Activated CD4-positive, alpha-beta T cell treated with anti-CD3 and anti-CD28 coated beads for 36 hours (primary cell): ENCODE data around the gene SLC35G1. TPM values are rescaled to one million over a fixed set of nuclear protein-coding genes. Genes with fewer than 3 reads are reported as not detected.

ENCODE experiments used
- ATAC-seq: fragments of 200-7000 bp; cut with Tn5 transposase; one replicate; pipeline ENCODE4 v1.10.0; 2021; ENCODE audit warnings: mild to moderate bottlenecking, moderate library complexity
- CTCF ChIA-PET: fragments of 350-600 bp; sonication (Branson Sonifier 250); formaldehyde crosslinking; loops from one replicate; lab custom pipeline; 2021; ENCODE audit warnings: antibody characterized with exemption; lab: Charles Lee
- POLR2A ChIA-PET: fragments of 350-600 bp; sonication (Branson Sonifier 250); formaldehyde crosslinking; loops from one replicate; lab custom pipeline; 2021; ENCODE audit warnings: antibody characterized with exemption, inconsistent platforms; lab: Charles Lee
- DNase-seq: peaks from one replicate; pipeline ENCODE4 v3.0.0-alpha.2; 2020
- H3K27ac Mint-ChIP-seq: one replicate; pipeline ENCODE4 v1.8.0; 2021; ENCODE audit warnings: mixed read lengths
- H3K27me3 Mint-ChIP-seq: one replicate; pipeline ENCODE4 v1.8.0; 2021; ENCODE audit warnings: mixed read lengths
- H3K36me3 Mint-ChIP-seq: one replicate; pipeline ENCODE4 v1.8.0; 2021; ENCODE audit warnings: low read depth, mixed read lengths
- H3K4me1 Mint-ChIP-seq: one replicate; pipeline ENCODE4 v1.8.0; 2021; ENCODE audit warnings: mixed read lengths
- H3K4me3 Mint-ChIP-seq: one replicate; pipeline ENCODE4 v1.8.0; 2021; ENCODE audit warnings: mild to moderate bottlenecking, moderate library complexity, mixed read lengths
- H3K9me3 Mint-ChIP-seq: one replicate; pipeline ENCODE4 v1.8.0; 2021; ENCODE audit warnings: low read depth, mixed read lengths
- intact Hi-C, 2 experiments: fragments of 100-400 bp; cut with DNase I in 1 of 2; cut with micrococcal nuclease in 1 of 2; formaldehyde crosslinking; loops; one replicate each; pipeline versions ENCODE4 v1.14.2 to v1.15.1; 2022 to 2024; cut with DNase I, micrococcal nuclease
- total RNA-seq, 2 experiments: library from RNA; stranded (reverse); gene quantifications; one replicate each; pipeline ENCODE4 v1.2.3, GENCODE V29; 2021

The SLC35G1 gene
- total RNA-seq, 2 experiments from 2014 or later = 3.6 to 4.1 TPM

- CTCF ChIA-PET = interaction anchor here (0.7 to 2.7 kb wide), 8 partner anchors 10 to 528 kb away, joined by 3 to 19 read pairs (median 4); no protein-coding TSS in a partner anchor
- H3K27me3 Mint-ChIP-seq = no peaks in the 10 kb centered on the region
- no peak overlapping the region for H3K4me3 Mint-ChIP-seq
- no peaks in the 10 kb centered on the region for H3K9me3 Mint-ChIP-seq
- intact Hi-C loops = loop anchor here (1.0 to 10.0 kb wide), 3 partner anchors 308 to 526 kb away; no protein-coding TSS in a partner anchor
- no peaks in the 10 kb centered on the region for H3K36me3 Mint-ChIP-seq
- POLR2A ChIA-PET = interaction anchor here (0.6 kb wide), 1 partner anchor 118 kb away, joined by 3 read pairs; no protein-coding TSS in a partner anchor
- no peak overlapping the region for H3K27ac Mint-ChIP-seq
- DNase-seq (no peak), ATAC-seq (no peak)
- no peaks in the 10 kb centered on the region for H3K4me1 Mint-ChIP-seq
Measured at GRCh38 chr10:93916257-93917063, 22.7 kb downstream of the SLC35G1 start.

GRCh38 chr10:93917064-93917391 lies 23.2 kb downstream of the SLC35G1 start:
- ChIA-PET CTCF (interaction anchor here (0.7 to 2.7 kb wide), 7 partner anchors 13 to 527 kb away, joined by 3 to 19 read pairs (median 4); no protein-coding TSS in a partner anchor), POLR2A (no interaction called here)
- Mint-ChIP-seq H3K27me3 (no peaks in the 10 kb centered on the region), H3K36me3 (no peaks in the 10 kb centered on the region), H3K4me1 (no peaks in the 10 kb centered on the region), H3K9me3 (no peaks in the 10 kb centered on the region), H3K27ac (no peak overlapping the region), H3K4me3 (no peak overlapping the region)
- no peak for ATAC-seq
- DNase-seq = no peak
- intact Hi-C loops = loop anchor here in 1 of 2 experiments (5.0 to 10.0 kb wide), 2 partner anchors 308 to 525 kb away; no protein-coding TSS in a partner anchor

- Mint-ChIP-seq H3K27me3 (no peaks in the 10 kb centered on the region), H3K27ac (no peak overlapping the region), H3K4me1 (no peaks in the 10 kb centered on the region), H3K4me3 (no peak overlapping the region), H3K9me3 (no peaks in the 10 kb centered on the region), H3K36me3 (no peaks in the 10 kb centered on the region)
- CTCF ChIA-PET = interaction anchor here (0.7 to 2.7 kb wide), 5 partner anchors 14 to 526 kb away, joined by 3 to 19 read pairs (median 5); no protein-coding TSS in a partner anchor
- ATAC-seq = no peak
- DNase-seq = no peak
- POLR2A ChIA-PET = no interaction called here
- intact Hi-C loops = loop anchor here in 1 of 2 experiments (5.0 to 10.0 kb wide), 2 partner anchors 307 to 524 kb away; no protein-coding TSS in a partner anchor
Measured at GRCh38 chr10:93917821-93918220, 24.0 kb downstream of the SLC35G1 start.

GRCh38 chr10:93921338-93921737 lies 27.6 kb downstream of the SLC35G1 start:
- H3K9me3 Mint-ChIP-seq = no peaks in the 10 kb centered on the region
- no peak for ATAC-seq
- H3K27me3 Mint-ChIP-seq = no peaks in the 10 kb centered on the region
- H3K36me3 Mint-ChIP-seq = peaks cover 5% of the 10 kb centered on the region
- no peak overlapping the region for H3K4me3 Mint-ChIP-seq
- intact Hi-C loops = loop anchor here in 1 of 2 experiments (2.0 to 5.0 kb wide), 2 partner anchors 109 to 369 kb away; no protein-coding TSS in a partner anchor
- peak; percentile 59 for DNase-seq
- POLR2A ChIA-PET = interaction anchor here (0.6 kb wide), 1 partner anchor 121 kb away, joined by 3 read pairs; no protein-coding TSS in a partner anchor
- H3K27ac Mint-ChIP-seq = no peak overlapping the region
- CTCF ChIA-PET = interaction anchor here (0.7 to 2.0 kb wide), 6 partner anchors 11 to 1831 kb away, joined by 3 to 5 read pairs (median 3); no protein-coding TSS in a partner anchor
- H3K4me1 Mint-ChIP-seq = no peaks in the 10 kb centered on the region

- H3K27ac Mint-ChIP-seq = no peak overlapping the region
- H3K4me3 Mint-ChIP-seq = no peak overlapping the region
- DNase-seq (no peak), ATAC-seq (no peak)
- peaks cover 7% of the 10 kb centered on the region for H3K36me3 Mint-ChIP-seq
- intact Hi-C loops = no loop called here
- H3K27me3 Mint-ChIP-seq = peaks cover 2% of the 10 kb centered on the region
- CTCF ChIA-PET = no interaction called here
- peaks cover 4% of the 10 kb centered on the region for H3K9me3 Mint-ChIP-seq
- H3K4me1 Mint-ChIP-seq = no peaks in the 10 kb centered on the region
- POLR2A ChIA-PET = no interaction called here
Measured at GRCh38 chr10:93926613-93927012, 32.8 kb downstream of the SLC35G1 start.

- H3K4me3 Mint-ChIP-seq = no peak overlapping the region
- intact Hi-C loops = no loop called here
- no peaks in the 10 kb centered on the region for H3K36me3 Mint-ChIP-seq
- peaks cover 2% of the 10 kb centered on the region for H3K9me3 Mint-ChIP-seq
- no peak overlapping the region for H3K27ac Mint-ChIP-seq
- ATAC-seq (no peak), DNase-seq (no peak)
- CTCF ChIA-PET = interaction anchor here (0.6 kb wide), 1 partner anchor 968 kb away, joined by 3 read pairs; no protein-coding TSS in a partner anchor
- POLR2A ChIA-PET = no interaction called here
- H3K27me3 Mint-ChIP-seq = no peaks in the 10 kb centered on the region
- H3K4me1 Mint-ChIP-seq = no peaks in the 10 kb centered on the region
Measured at GRCh38 chr10:93938140-93938539, 44.4 kb downstream of the SLC35G1 start.

- Mint-ChIP-seq H3K4me1 (no peaks in the 10 kb centered on the region), H3K27me3 (no peaks in the 10 kb centered on the region), H3K27ac (no peak overlapping the region), H3K36me3 (no peaks in the 10 kb centered on the region), H3K4me3 (no peak overlapping the region), H3K9me3 (no peaks in the 10 kb centered on the region)
- CTCF ChIA-PET = no interaction called here
- POLR2A ChIA-PET = no interaction called here
- intact Hi-C loops = no loop called here
- ATAC-seq (no peak), DNase-seq (no peak)
Measured at GRCh38 chr10:93940881-93941280, 47.1 kb downstream of the SLC35G1 start.

GRCh38 chr10:93941606-93942005 lies 47.8 kb downstream of the SLC35G1 start:
- Mint-ChIP-seq H3K27ac (no peak overlapping the region), H3K27me3 (no peaks in the 10 kb centered on the region), H3K9me3 (no peaks in the 10 kb centered on the region), H3K4me3 (no peak overlapping the region), H3K4me1 (no peaks in the 10 kb centered on the region), H3K36me3 (no peaks in the 10 kb centered on the region)
- intact Hi-C loops = no loop called here
- ChIA-PET POLR2A (no interaction called here), CTCF (interaction anchor here (0.9 kb wide), 1 partner anchor 86 kb away, joined by 3 read pairs; no protein-coding TSS in a partner anchor)
- ATAC-seq (no peak), DNase-seq (no peak)

- ATAC-seq (no peak), DNase-seq (no peak)
- CTCF ChIA-PET = interaction anchor here (0.7 kb wide), 1 partner anchor 19 kb away, joined by 3 read pairs; no protein-coding TSS in a partner anchor
- POLR2A ChIA-PET = no interaction called here
- Mint-ChIP-seq H3K27ac (no peak overlapping the region), H3K36me3 (no peaks in the 10 kb centered on the region), H3K4me3 (no peak overlapping the region), H3K4me1 (no peaks in the 10 kb centered on the region), H3K27me3 (no peaks in the 10 kb centered on the region), H3K9me3 (no peaks in the 10 kb centered on the region)
- intact Hi-C loops = no loop called here
Measured at GRCh38 chr10:93945819-93946218, 52.0 kb downstream of the SLC35G1 start.

- no peak overlapping the region for H3K4me3 Mint-ChIP-seq
- H3K4me1 Mint-ChIP-seq = no peaks in the 10 kb centered on the region
- no peaks in the 10 kb centered on the region for H3K36me3 Mint-ChIP-seq
- intact Hi-C loops = no loop called here
- ATAC-seq (no peak), DNase-seq (no peak)
- no peaks in the 10 kb centered on the region for H3K27me3 Mint-ChIP-seq
- ChIA-PET POLR2A (no interaction called here), CTCF (interaction anchor here (0.7 kb wide), 1 partner anchor 67 kb away, joined by 3 read pairs; no protein-coding TSS in a partner anchor)
- no peaks in the 10 kb centered on the region for H3K9me3 Mint-ChIP-seq
- no peak overlapping the region for H3K27ac Mint-ChIP-seq
Measured at GRCh38 chr10:93947055-93947454, 53.3 kb downstream of the SLC35G1 start.

- DNase-seq = no peak
- CTCF ChIA-PET = interaction anchor here (0.7 kb wide), 1 partner anchor 67 kb away, joined by 3 read pairs; no protein-coding TSS in a partner anchor
- intact Hi-C loops = no loop called here
- H3K4me3 Mint-ChIP-seq = no peak overlapping the region
- POLR2A ChIA-PET = no interaction called here
- no peak overlapping the region for H3K27ac Mint-ChIP-seq
- no peaks in the 10 kb centered on the region for H3K27me3 Mint-ChIP-seq
- no peaks in the 10 kb centered on the region for H3K9me3 Mint-ChIP-seq
- no peak for ATAC-seq
- no peaks in the 10 kb centered on the region for H3K36me3 Mint-ChIP-seq
- H3K4me1 Mint-ChIP-seq = no peaks in the 10 kb centered on the region
Measured at GRCh38 chr10:93947524-93947923, 53.7 kb downstream of the SLC35G1 start.
